KOPT-K1 (cell line): ENCODE data around the gene PRKAG2.

ENCODE experiments used
- H3K27ac ChIP-seq: fragments of 200-600 bp; sonication (generic); 2 replicates; pipeline ENCODE4 v1.5.1; 2016; ENCODE audit warnings: antibody characterized with exemption, mild to moderate bottlenecking, low read depth, low read length; ENCODE audit not compliant: poor library complexity, severe bottlenecking
- H3K36me3 ChIP-seq: fragments of 200-600 bp; sonication (generic); 2 replicates; pipeline ENCODE4 v1.5.1; 2017; ENCODE audit warnings: antibody characterized with exemption, mild to moderate bottlenecking, low read length, moderate library complexity; ENCODE audit not compliant: insufficient read depth
- H3K9me3 ChIP-seq: fragments of 200-600 bp; sonication (generic); 2 replicates; pipeline ENCODE4 v1.5.1; 2017; ENCODE audit warnings: antibody characterized with exemption, low read length, mild to moderate bottlenecking; ENCODE audit not compliant: insufficient read depth, poor library complexity, severe bottlenecking

PRKAG2 gene

DNA sequence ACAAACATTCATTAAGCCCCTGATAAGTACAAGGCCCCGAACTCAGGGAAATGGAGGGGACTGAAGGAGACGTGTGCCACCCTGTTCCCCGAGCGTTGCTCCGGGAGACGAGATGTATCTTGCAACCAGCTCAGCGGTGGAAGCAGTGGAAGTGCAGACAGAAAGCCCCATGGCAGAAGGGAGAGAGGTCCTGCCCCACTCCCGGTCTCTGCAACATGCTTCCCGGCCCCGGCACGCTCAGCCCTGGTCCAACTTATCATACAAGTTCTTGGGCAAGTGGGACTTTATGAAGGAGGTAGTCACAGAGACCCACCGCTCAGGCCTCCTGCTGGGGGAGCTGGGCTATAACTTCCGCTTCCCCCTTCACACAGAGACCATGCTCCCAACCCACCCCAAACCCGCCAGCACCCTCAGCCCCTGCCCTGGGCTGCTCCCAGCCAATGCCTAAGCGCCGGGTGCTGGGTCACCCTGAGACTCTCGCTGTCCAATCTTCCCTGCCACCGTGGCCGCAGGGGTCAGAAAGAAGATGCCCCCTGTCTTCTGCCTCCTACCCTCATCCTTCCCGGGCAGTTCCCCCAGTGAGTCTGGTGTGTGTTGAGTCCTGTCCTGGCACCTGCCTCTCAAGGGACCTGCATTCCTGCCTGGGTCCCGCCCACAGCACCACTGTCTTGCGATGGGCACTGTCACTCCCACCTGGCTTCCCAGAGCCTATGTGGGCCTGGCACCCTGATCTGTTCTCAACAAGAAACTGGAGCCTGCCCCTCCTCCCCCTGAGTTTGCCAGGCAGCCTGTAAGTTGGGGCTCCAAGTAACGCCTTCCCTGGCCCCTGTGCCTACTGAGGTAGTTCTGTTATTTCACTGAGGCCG is 157.7 kb downstream of the PRKAG2 start:
- H3K27ac ChIP-seq = no peak overlapping the region

DNA sequence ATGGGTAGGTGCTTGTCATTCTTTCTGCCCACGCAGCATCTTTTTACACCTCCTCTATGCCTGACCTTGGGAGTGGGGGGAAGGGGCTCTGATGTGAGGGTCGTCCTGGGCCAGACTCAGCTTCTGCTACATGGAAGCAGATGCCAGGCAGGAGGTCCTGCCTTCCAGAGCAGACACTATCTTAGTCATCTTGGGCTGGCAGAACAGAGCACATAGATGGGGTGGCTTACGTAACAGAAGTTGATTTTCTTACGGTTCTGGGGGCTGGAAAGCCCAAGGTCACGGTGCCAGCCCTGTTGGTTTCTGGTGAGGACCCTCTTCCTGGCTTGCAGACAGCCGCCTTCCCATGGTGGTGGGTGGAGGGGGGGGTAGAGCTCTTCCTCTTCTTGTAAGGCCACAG is 159.0 kb downstream of the PRKAG2 start:
- H3K36me3 ChIP-seq = no peaks in the 10 kb centered on the region
- no peak overlapping the region for H3K27ac ChIP-seq

More for the DNA sequence above, 157.7 kb downstream of the PRKAG2 start:
- no peaks in the 10 kb centered on the region for H3K36me3 ChIP-seq
- H3K9me3 ChIP-seq = no peaks in the 10 kb centered on the region

DNA sequence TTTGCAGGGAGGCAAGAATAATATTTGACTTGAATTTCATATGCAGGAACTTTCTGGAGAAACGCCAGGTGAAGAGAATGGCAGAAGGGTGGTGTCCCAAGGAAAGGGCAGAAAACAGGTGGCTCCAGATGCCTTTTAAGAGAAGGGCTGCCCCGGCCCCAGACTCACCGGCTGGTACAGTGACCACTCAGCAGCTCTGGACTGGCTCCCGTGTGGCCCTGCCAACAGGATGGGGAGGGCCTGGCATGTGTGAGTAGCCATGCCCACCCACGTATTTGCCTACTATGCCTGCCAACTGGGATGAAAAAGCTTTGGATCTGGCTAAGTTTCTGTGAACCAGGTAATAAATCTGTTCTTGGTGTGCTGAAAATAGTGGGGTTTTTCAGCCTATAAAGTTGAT is 159.5 kb downstream of the PRKAG2 start:
- Histone ChIP-seq H3K27ac (no peak overlapping the region), H3K36me3 (no peaks in the 10 kb centered on the region), H3K9me3 (no peaks in the 10 kb centered on the region)

More for the DNA sequence above, 159.0 kb downstream of the PRKAG2 start:
- H3K9me3 ChIP-seq = no peaks in the 10 kb centered on the region

DNA sequence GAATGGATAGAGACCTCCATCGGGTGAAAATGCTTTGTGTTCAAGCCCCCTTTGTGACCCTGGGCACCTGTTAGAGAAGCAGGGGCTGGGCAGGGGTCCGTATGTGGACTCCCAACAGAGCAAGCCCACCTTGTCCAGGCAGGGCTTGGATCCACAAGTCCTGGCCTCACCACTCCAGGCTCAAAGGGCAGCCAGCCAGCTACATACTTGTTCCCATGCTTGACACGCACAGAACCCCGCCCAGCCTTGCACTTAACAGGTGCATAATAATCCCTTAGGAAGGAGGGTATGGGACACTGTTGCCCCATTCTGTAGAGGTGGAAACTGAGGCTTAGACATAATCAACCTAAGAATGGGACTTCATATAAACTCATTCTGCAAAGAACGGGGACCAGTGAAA is 160.6 kb downstream of the PRKAG2 start:
- H3K9me3 ChIP-seq = no peaks in the 10 kb centered on the region
- H3K36me3 ChIP-seq = no peaks in the 10 kb centered on the region
- no peak overlapping the region for H3K27ac ChIP-seq

DNA sequence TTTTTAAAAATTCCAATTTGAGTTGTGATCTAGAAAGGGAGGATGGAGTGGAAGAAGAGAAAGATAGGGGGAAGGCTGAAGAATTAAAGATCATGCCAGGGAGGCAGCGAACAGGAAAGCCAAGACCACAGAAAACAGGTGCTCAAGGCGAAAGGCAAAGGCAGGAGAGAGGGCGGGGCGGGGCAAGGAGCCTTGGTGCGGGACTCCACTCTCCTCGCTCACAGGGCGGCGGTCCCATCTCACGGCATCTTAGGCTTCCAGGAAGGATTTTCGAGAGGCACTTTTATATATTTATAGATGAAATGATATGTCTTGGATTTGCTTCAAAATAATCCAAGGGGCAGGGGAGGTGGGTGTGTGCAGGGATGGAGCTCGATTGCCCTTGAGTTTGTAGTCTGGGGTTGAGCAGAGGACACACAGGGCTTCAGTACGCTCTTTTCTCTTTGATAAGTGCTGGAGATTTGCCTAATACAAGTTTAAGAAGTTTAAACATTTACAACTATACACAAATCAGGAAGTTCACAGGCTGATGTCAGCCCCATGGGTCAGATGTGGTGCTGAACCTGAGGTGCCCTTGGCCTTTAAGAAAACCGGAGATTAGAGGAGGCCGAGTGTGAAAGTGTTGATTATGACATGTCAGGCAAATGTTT is 161.1 kb downstream of the PRKAG2 start:
- Histone ChIP-seq H3K9me3 (no peaks in the 10 kb centered on the region), H3K36me3 (no peaks in the 10 kb centered on the region), H3K27ac (no peak overlapping the region)

DNA sequence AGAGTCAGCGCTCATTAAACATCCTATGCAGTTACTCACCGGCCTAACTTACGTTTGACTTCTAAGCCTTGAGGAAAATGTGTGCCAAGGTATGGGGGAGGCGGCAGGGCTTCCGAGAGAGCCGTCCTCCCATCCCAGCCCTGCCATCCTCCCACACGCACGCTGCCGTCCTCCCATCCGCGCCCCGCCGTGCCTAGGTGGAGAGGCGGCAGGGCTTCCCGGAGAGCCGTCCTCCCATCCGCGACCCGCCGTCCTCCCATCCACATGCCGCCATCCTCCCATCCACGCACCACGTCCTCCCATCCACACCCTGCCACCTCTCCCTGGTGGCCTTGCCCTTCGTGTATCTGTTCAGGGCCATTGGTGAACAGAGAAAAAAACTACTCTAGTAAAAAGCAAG is 162.7 kb downstream of the PRKAG2 start:
- no peaks in the 10 kb centered on the region for H3K36me3 ChIP-seq
- no peaks in the 10 kb centered on the region for H3K9me3 ChIP-seq
- H3K27ac ChIP-seq = no peak overlapping the region

GRCh38 chr7:151712810-151713125 is 164.1 kb downstream of the PRKAG2 start:
- Histone ChIP-seq H3K9me3 (no peaks in the 10 kb centered on the region), H3K27ac (no peak overlapping the region), H3K36me3 (no peaks in the 10 kb centered on the region)

DNA sequence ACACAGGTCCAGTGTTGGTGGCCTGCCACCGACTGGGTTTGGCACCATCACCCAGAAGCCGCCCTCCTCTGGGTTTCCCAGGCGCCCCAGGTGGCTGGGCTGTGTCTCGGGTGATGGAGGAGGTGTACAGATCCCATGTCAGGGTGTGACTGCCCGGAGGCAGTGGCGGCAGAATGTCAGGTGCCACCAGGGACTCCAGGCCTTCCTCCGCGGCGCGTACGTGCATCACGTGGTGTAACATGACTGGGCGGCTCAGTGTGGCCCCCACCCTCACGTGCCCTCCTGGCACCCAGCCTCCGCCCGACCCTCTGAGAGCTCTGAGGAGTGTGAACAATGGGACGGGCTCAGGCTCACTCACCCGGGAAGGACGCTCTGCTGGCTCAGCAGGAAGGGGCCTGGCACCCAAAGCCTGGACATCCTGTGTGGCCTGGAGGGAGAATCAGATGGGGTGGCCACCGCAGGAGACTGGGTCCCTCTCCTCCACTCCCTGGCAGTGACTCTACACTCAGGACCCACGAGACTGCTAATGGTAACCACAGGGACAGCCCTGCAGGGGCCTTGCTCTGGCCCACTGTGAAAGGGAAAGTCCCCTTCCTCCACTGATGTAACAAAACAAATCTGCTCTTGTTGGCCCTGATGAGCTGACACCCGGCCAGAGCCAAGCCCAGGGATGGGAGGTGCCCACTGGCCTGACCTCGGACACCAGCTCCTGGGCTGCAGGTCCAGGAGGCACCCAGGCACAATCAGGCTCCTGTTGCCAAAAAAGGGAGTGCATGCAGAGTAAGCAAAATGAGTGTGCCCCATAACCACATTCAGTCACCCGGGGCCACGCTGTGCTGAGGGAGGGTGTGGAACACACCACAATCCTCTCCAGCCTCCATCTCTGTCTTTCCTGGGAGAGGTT is 164.8 kb downstream of the PRKAG2 start:
- Histone ChIP-seq H3K9me3 (no peaks in the 10 kb centered on the region), H3K27ac (no peak overlapping the region), H3K36me3 (no peaks in the 10 kb centered on the region)

- Histone ChIP-seq H3K27ac (no peak overlapping the region), H3K9me3 (no peaks in the 10 kb centered on the region), H3K36me3 (no peaks in the 10 kb centered on the region)
These were observed 165.5 kb downstream of the PRKAG2 start for GRCh38 chr7:151711435-151711872.

- no peak overlapping the region for H3K27ac ChIP-seq
- H3K9me3 ChIP-seq = no peaks in the 10 kb centered on the region
- H3K36me3 ChIP-seq = no peaks in the 10 kb centered on the region
These were observed 166.1 kb downstream of the PRKAG2 start for GRCh38 chr7:151710646-151711434.

GRCh38 chr7:151710121-151710640 is 166.7 kb downstream of the PRKAG2 start:
- no peak overlapping the region for H3K27ac ChIP-seq
- no peaks in the 10 kb centered on the region for H3K36me3 ChIP-seq
- H3K9me3 ChIP-seq = no peaks in the 10 kb centered on the region

GRCh38 chr7:151709141-151710038 is 167.5 kb downstream of the PRKAG2 start:
- H3K9me3 ChIP-seq = no peaks in the 10 kb centered on the region
- H3K27ac ChIP-seq = no peak overlapping the region
- H3K36me3 ChIP-seq = no peaks in the 10 kb centered on the region

- H3K36me3 ChIP-seq = no peaks in the 10 kb centered on the region
- H3K9me3 ChIP-seq = no peaks in the 10 kb centered on the region
- no peak overlapping the region for H3K27ac ChIP-seq
These were observed 168.3 kb downstream of the PRKAG2 start for GRCh38 chr7:151708610-151709009.
